Heart left ventricle (tissue), 16 donors: ENCODE data around the gene CNTN5. TPM values are rescaled to one million over a fixed set of nuclear protein-coding genes. Genes with fewer than 3 reads are reported as not detected.

Source experiments
- ATAC-seq, 4 donors: fragments of 200-7000 bp; cut with Tn5 transposase; one replicate each; pipeline ENCODE4 v1.9.1; 2020 to 2022; ENCODE audit warnings: moderate library complexity in 4 of 4, mild to moderate bottlenecking in 3 of 4, moderate number of reproducible peaks in 1 of 4
- DNase-seq, 5 donors: peaks; one replicate each; pipeline ENCODE4 v3.0.0-alpha.2; 2020
- H3K27ac ChIP-seq, 12 donors: fragments of 200-600 bp; sonication (generic) in 4 of 12; one replicate each; pipeline versions ENCODE4 v1.5.0 to v1.8.0; 2016 to 2022; ENCODE audit warnings: mild to moderate bottlenecking in 2 of 12
- H3K27me3 ChIP-seq, 9 donors: fragments of 200-600 bp; sonication (generic) in 2 of 9; one replicate each; pipeline versions ENCODE4 v1.5.1 to v1.8.0; 2016 to 2022; ENCODE audit warnings: mild to moderate bottlenecking in 3 of 9
- H3K36me3 ChIP-seq, 9 donors: fragments of 200-600 bp; sonication (generic) in 2 of 9; one replicate each; pipeline versions ENCODE4 v1.5.0 to v1.8.0; 2018 to 2022; ENCODE audit warnings: mild to moderate bottlenecking in 2 of 9
- H3K4me1 ChIP-seq, 12 donors: fragments of 200-600 bp; sonication (generic) in 4 of 12; one replicate each; pipeline versions ENCODE4 v1.5.0 to v1.8.0; 2016 to 2022; ENCODE audit warnings: mild to moderate bottlenecking in 3 of 12
- H3K4me3 ChIP-seq, 12 donors: fragments of 200-600 bp; sonication (generic) in 4 of 12; one replicate each; pipeline versions ENCODE4 v1.5.0 to v1.8.0; 2017 to 2022; ENCODE audit warnings: mild to moderate bottlenecking in 9 of 12, moderate library complexity in 4 of 12
- H3K9me3 ChIP-seq, 12 donors: fragments of 200-600 bp; sonication (generic) in 4 of 12; one replicate each; pipeline versions ENCODE4 v1.5.0 to v1.8.0; 2016 to 2022; ENCODE audit warnings: mild to moderate bottlenecking in 1 of 12
- POLR2A ChIP-seq, 2 donors: fragments of 450-650 bp; IDR thresholded peaks; one replicate each; pipeline ENCODE4 v1.6.1; 2017; ENCODE audit warnings: antibody characterized with exemption in 2 of 2, mild to moderate bottlenecking in 2 of 2, moderate library complexity in 2 of 2
- WGBS, 4 donors: extraction: QIAGEN DNeasy Blood & Tissue Kit in 2 of 4; methylation state at CpG; one replicate each; pipeline versions ENCODE4 v1.1.5 to v1.1.7; 2013 to 2018; 5-methylcytosine and 5-hydroxymethylcytosine counted together
- intact Hi-C, 10 donors: fragments of 100-400 bp; cut with DNase I; formaldehyde crosslinking; loops; one replicate each; pipeline versions ENCODE4 v1.11.1 to v1.14.2; 2022
- polyA plus RNA-seq, 2 donors: library from polyadenylated mRNA; stranded (reverse); fragments of 200-250 nt; gene quantifications; one replicate each; pipeline ENCODE4 v1.2.3, GENCODE V29; 2013
- total RNA-seq, 9 donors: library from RNA; depleted of rRNA in 2 of 9; stranded (reverse); fragments of >200 nt in 2 of 9; fragmentation: NEBNext Ultra II Directional in 3 of 9; extraction: Animal tissue kit (Norgen Biotek cat#: 25700) in 3 of 9; gene quantifications; one replicate each; pipeline versions ENCODE4 v1.1.0 to v1.2.4, GENCODE V29; 2016 to 2023
- TF ChIP-seq, protein P1 (sequence below), 12 donors: fragments of 200-600 bp; sonication (generic) in 4 of 12; IDR thresholded peaks; one replicate each; pipeline versions ENCODE4 v1.5.0 to v1.8.0; 2018 to 2022; ENCODE audit warnings: antibody characterized with exemption in 12 of 12, mild to moderate bottlenecking in 5 of 12
- donor health status: ischemic (EF 13 %, LVEDD 7.1; RV severe dilation, severe dysfunction).
- donor health status: healthy with polysubstance abuse.
- donor health status: DM: no; HTN: yes; CAD: no.
- donor health status: DM: no; HTN: no; CAD: no.
- donor health status: ischemic (EF 25% LVEDD 6.9; RV normal size, moderate dysfunction).
- donor health status: ischemic (EF 25% LVEDD 5.7; RV mildly dilated, moderate dysfunction).
- donor health status: healthy.
- donor health status: DM: yes; HTN: yes; CAD: no.
- donor health status: ischemic (EF 35%, LVEDD 5.7; RV mildly dilated, moderate dysfunction).
- donor health status: nonischemic (EF 11% LVEDD 7.7; RV severe dilation, severe dysfunction).
- donor health status: DM: yes; HTN: yes; CAD: no.
- donor health status: PGD.
- donor health status: ischemic (EF 29% LVEDD 5.4; RV normal size, mild dysfunction).
- donor health status: nonischemic (EF 23%, LVEDD 6.1; RV moderate dilation, normal function).

The CNTN5 gene
- total and polyA plus RNA-seq, 11 donors = 0.11 to 0.16 TPM; not detected in 9

DNA sequence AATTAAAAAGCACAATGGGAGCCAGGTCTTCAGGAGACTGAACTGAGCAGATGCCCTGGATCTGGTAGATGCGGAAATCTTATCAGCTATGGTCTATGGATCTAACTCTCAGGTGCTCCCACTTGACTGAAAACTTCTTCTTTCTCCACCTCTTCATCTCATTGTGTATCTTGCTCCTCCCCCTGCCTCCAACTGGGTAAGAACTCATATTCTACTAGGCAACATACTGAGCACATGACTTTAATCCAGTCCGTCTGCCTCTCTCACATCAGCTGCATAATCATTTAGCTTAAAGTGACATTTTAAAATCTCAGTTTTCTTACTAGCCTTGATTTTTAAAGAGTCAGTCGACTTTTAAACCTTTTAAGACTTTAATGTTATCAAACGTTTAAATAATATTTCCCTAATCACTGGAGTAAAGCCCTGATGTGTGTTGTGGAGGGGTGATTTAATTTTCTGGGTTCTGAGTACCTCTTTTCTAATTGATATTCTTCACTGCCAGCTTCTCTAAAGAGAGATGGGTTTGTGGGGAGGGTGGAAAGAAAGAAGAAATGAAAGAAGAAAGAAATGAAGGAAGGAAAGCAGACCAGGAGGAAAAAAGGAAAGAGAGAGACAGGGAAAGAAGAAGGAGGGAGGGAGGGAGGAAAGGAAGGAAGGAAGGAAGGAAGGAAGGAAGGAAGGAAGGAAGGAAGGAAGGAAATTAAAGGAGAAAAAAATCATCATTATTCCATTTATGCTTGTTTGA is 1073.5 kb downstream of the CNTN5 start:
- Histone ChIP-seq H3K27me3 (no peaks in the 10 kb centered on the region), H3K36me3 (no peaks in the 10 kb centered on the region), H3K27ac (no peak overlapping the region), H3K9me3 (peaks cover 0 to 7% (median 0%) of the 10 kb centered on the region in 12 donors), H3K4me1 (no peaks in the 10 kb centered on the region), H3K4me3 (no peak overlapping the region)
- ATAC-seq (no peak), DNase-seq (no peak)
- intact Hi-C loops = no loop called here
- TF ChIP-seq, protein P1, sequence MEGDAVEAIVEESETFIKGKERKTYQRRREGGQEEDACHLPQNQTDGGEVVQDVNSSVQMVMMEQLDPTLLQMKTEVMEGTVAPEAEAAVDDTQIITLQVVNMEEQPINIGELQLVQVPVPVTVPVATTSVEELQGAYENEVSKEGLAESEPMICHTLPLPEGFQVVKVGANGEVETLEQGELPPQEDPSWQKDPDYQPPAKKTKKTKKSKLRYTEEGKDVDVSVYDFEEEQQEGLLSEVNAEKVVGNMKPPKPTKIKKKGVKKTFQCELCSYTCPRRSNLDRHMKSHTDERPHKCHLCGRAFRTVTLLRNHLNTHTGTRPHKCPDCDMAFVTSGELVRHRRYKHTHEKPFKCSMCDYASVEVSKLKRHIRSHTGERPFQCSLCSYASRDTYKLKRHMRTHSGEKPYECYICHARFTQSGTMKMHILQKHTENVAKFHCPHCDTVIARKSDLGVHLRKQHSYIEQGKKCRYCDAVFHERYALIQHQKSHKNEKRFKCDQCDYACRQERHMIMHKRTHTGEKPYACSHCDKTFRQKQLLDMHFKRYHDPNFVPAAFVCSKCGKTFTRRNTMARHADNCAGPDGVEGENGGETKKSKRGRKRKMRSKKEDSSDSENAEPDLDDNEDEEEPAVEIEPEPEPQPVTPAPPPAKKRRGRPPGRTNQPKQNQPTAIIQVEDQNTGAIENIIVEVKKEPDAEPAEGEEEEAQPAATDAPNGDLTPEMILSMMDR (IDR thresholded peaks at IDR 0.05) = no peak
- TF ChIP-seq POLR2A (IDR thresholded peaks at IDR 0.05) = no peak
- WGBS, 4 donors = 66 to 79% (median 72%) methylated on average over 4 of the region's 4 CpGs

DNA sequence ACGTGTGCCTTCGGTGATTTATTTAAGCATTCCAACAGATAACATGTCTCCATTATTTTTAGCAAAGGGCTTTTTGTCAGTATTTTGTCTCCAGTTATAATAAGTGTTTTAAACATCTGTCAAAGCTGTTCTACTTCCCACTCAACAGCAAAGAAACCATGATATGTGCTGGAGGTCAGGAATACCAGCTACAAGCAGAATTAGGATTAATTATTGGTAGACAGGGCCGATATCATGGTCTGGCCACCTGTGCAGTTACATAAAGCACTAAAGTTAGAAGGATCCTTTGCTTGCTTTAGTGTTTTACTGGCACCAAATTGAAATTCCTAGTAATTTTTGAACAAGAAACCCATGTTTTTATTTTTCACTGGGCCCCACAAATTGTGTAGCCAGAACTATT is 1075.1 kb downstream of the CNTN5 start:
- peaks cover 0 to 7% (median 0%) of the 10 kb centered on the region in 12 donors for H3K9me3 ChIP-seq
- H3K4me1 ChIP-seq = no peaks in the 10 kb centered on the region
- TF ChIP-seq POLR2A (IDR thresholded peaks at IDR 0.05) = no peak
- TF ChIP-seq, protein P1 (IDR thresholded peaks at IDR 0.05) = no peak
- no peaks in the 10 kb centered on the region for H3K27me3 ChIP-seq
- intact Hi-C loops = no loop called here
- H3K4me3 ChIP-seq = no peak overlapping the region
- no peak for ATAC-seq
- WGBS, 4 donors = 37 to 43% (median 38%) methylated on average over 3 of the region's 3 CpGs
- no peaks in the 10 kb centered on the region for H3K36me3 ChIP-seq
- H3K27ac ChIP-seq = no peak overlapping the region
- DNase-seq = no peak

DNA sequence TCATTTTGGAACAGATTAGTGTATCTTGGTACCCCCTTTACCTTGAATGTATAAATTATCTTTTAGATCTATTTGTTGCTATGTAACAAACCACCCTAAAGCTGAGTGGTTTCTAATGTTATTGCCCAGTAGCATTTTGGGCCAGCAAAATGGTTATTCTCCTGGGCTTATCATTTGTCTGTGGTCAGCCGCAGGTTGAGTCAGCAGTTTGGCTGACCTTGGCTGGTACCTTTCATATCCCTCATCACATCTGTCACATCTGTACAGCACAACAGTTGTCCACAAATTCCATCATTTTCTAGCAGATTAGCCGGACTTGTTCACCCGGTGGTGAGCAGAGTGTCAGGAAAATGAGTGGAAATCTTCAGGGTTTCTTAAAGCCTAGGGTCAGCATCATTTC is 1077.8 kb downstream of the CNTN5 start:
- WGBS, 4 donors = 75 to 81% (median 77%) methylated on average over 3 of the region's 3 CpGs
- DNase-seq (no peak), ATAC-seq (no peak)
- Histone ChIP-seq H3K36me3 (no peaks in the 10 kb centered on the region), H3K4me3 (no peak overlapping the region), H3K4me1 (no peaks in the 10 kb centered on the region), H3K27ac (no peak overlapping the region), H3K9me3 (peaks cover 0 to 12% (median 0%) of the 10 kb centered on the region in 12 donors), H3K27me3 (no peaks in the 10 kb centered on the region)
- TF ChIP-seq, protein P1 (IDR thresholded peaks at IDR 0.05) = no peak
- TF ChIP-seq POLR2A (IDR thresholded peaks at IDR 0.05) = no peak
- intact Hi-C loops = no loop called here

DNA sequence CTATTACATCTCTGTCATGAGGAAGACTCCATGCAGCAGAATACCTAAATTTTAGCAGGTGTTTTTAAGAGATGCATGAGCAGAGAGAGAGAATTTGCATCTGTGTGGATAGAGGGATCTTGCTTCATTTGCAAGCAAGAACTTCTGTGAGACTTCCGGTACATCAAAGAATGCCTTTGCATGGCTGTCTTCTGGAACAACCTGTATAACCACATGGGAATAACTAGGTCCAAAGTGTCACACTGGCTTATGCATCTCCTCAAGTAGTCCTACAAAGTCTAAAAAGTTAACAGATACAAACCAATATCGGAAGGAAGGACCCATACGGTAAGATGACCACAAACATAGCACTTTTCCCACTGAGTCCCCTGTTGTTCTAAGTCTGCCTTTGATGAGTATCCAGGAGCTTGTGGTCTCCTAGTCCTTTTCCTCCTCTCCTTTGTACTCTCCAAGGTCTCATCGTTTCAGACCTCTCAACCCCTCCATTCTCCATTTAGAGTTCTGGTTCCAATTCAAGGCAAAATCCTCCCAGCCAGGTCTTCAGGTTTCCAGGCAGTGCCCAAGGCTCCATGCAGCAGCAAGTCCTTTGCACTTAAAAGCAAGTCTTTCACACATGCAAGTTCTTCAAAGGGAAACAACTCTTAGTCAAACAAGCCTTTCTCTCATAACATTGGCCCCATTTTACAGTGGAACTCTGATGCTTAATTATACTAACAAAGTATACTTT is 1084.7 kb downstream of the CNTN5 start:
- ATAC-seq = no peak
- 65 to 70% (median 69%) methylated on average over 4 of the region's 4 CpGs for WGBS, 4 donors
- H3K4me1 ChIP-seq = no peaks in the 10 kb centered on the region

More for the DNA sequence above, 1084.7 kb downstream of the CNTN5 start:
- intact Hi-C loops = no loop called here
- TF ChIP-seq, protein P1 (IDR thresholded peaks at IDR 0.05) = no peak
- no peak for DNase-seq
- H3K27me3 ChIP-seq = no peaks in the 10 kb centered on the region
- H3K27ac ChIP-seq = no peak overlapping the region
- no peak overlapping the region for H3K4me3 ChIP-seq
- peaks cover 0 to 12% (median 0%) of the 10 kb centered on the region in 12 donors for H3K9me3 ChIP-seq
- no peaks in the 10 kb centered on the region for H3K36me3 ChIP-seq
